Measurements from ENCODE around the gene RXRA.

The RXRA gene

GRCh38 chr9:134357631-134358025, 31.4 kb downstream of the RXRA start:
- Histone ChIP-seq H3K36me3 (ENCODE audit: insufficient read depth, low read length) (no peaks in the 10 kb centered on the region), H3K9ac (ENCODE audit: low read depth, low read length) (no peak overlapping the region), H3K4me3 (ENCODE audit: low read depth in 1 of 2, low read length in 2 of 2) (no peak overlapping the region), H2AFZ (ENCODE audit: low read depth, low read length) (no peak overlapping the region), H3K27me3 (ENCODE audit: insufficient read depth, low read length, poor library complexity) (no peaks in the 10 kb centered on the region), H3K79me2 (ENCODE audit: insufficient read depth, low read length) (no peaks in the 10 kb centered on the region), H4K20me1 (ENCODE audit: insufficient read depth, low read length) (peaks cover 74% of the 10 kb centered on the region), H3K4me2 (ENCODE audit: insufficient read depth, low read length) (no peak overlapping the region), H3K4me1 (ENCODE audit: insufficient read depth, low read length) (no peaks in the 10 kb centered on the region), H3K27ac (ENCODE audit: low read length) (no peak overlapping the region), H3K9me3 (ENCODE audit: insufficient read depth, low read length, severe bottlenecking) (no peaks in the 10 kb centered on the region)
- no peak for DNase-seq
- TF ChIP-seq, protein P1, sequence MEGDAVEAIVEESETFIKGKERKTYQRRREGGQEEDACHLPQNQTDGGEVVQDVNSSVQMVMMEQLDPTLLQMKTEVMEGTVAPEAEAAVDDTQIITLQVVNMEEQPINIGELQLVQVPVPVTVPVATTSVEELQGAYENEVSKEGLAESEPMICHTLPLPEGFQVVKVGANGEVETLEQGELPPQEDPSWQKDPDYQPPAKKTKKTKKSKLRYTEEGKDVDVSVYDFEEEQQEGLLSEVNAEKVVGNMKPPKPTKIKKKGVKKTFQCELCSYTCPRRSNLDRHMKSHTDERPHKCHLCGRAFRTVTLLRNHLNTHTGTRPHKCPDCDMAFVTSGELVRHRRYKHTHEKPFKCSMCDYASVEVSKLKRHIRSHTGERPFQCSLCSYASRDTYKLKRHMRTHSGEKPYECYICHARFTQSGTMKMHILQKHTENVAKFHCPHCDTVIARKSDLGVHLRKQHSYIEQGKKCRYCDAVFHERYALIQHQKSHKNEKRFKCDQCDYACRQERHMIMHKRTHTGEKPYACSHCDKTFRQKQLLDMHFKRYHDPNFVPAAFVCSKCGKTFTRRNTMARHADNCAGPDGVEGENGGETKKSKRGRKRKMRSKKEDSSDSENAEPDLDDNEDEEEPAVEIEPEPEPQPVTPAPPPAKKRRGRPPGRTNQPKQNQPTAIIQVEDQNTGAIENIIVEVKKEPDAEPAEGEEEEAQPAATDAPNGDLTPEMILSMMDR (IDR thresholded peaks at IDR 0.05; ENCODE audit: borderline replicate concordance, extremely low read depth, low read length, poor library complexity, severe bottlenecking) = no peak
- TF ChIP-seq EZH2 (IDR thresholded peaks at IDR 0.05; ENCODE audit: borderline replicate concordance, low read depth, low read length, severe bottlenecking) = no peak
- no peak for ATAC-seq (ENCODE audit: insufficient read depth, low read depth)

DNA sequence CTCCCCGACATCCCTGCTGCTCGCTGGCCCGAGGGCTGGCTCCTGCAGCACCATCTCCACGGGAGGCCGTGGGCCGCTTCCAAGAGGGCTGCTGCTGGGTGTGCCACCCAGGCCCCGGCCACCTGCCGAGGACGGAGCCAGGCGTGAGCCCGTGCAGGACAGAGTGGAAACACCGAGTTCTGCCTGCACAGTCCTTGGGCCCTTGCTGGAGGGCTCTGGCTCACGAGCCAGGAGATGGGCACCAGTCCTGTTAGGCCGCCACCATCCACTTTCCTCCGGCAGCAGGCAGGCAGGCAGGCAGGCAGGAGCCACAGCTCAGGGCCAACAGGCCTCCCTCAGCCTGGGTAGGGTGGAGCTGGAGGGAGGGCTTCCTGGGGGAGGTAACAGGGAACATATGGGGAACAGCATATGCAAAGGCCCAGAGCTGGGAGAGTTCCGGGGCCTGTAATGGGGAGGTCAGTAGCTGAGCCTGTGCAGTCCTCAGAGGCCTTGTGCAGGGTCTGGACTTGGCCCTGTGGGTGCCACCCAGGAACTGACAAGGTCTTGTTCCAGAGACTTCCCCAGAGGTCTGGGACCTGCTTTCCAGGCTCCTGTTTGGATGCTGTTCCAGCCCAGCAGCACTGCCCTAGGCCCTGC, 31.9 kb downstream of the RXRA start:
- Histone ChIP-seq H3K36me3 (ENCODE audit: insufficient read depth, low read length) (no peaks in the 10 kb centered on the region), H4K20me1 (ENCODE audit: insufficient read depth, low read length) (peaks cover 78% of the 10 kb centered on the region), H3K27me3 (ENCODE audit: insufficient read depth, low read length, poor library complexity) (no peaks in the 10 kb centered on the region), H3K4me2 (ENCODE audit: insufficient read depth, low read length) (no peak overlapping the region), H3K27ac (ENCODE audit: low read length) (no peak overlapping the region), H3K9me3 (ENCODE audit: insufficient read depth, low read length, severe bottlenecking) (no peaks in the 10 kb centered on the region), H3K79me2 (ENCODE audit: insufficient read depth, low read length) (no peaks in the 10 kb centered on the region), H3K4me3 (ENCODE audit: low read depth in 1 of 2, low read length in 2 of 2) (no peak overlapping the region), H3K4me1 (ENCODE audit: insufficient read depth, low read length) (no peaks in the 10 kb centered on the region), H2AFZ (ENCODE audit: low read depth, low read length) (no peak overlapping the region), H3K9ac (ENCODE audit: low read depth, low read length) (no peak overlapping the region)
- TF ChIP-seq EZH2 (IDR thresholded peaks at IDR 0.05; ENCODE audit: borderline replicate concordance, low read depth, low read length, severe bottlenecking) = no peak
- TF ChIP-seq, protein P1 (IDR thresholded peaks at IDR 0.05; ENCODE audit: borderline replicate concordance, extremely low read depth, low read length, poor library complexity, severe bottlenecking) = no peak
- no peak for DNase-seq
- ATAC-seq (ENCODE audit: insufficient read depth, low read depth) = no peak

- ATAC-seq (ENCODE audit: insufficient read depth, low read depth) (no peak), DNase-seq (no peak)
- Histone ChIP-seq H3K79me2 (ENCODE audit: insufficient read depth, low read length) (no peaks in the 10 kb centered on the region), H3K9me3 (ENCODE audit: insufficient read depth, low read length, severe bottlenecking) (no peaks in the 10 kb centered on the region), H3K4me1 (ENCODE audit: insufficient read depth, low read length) (no peaks in the 10 kb centered on the region), H3K4me3 (ENCODE audit: low read depth in 1 of 2, low read length in 2 of 2) (no peak overlapping the region), H3K27me3 (ENCODE audit: insufficient read depth, low read length, poor library complexity) (no peaks in the 10 kb centered on the region), H4K20me1 (ENCODE audit: insufficient read depth, low read length) (peaks cover 77% of the 10 kb centered on the region), H3K4me2 (ENCODE audit: insufficient read depth, low read length) (no peak overlapping the region), H3K27ac (ENCODE audit: low read length) (no peak overlapping the region), H3K36me3 (ENCODE audit: insufficient read depth, low read length) (no peaks in the 10 kb centered on the region), H2AFZ (ENCODE audit: low read depth, low read length) (no peak overlapping the region), H3K9ac (ENCODE audit: low read depth, low read length) (no peak overlapping the region)
- TF ChIP-seq EZH2 (IDR thresholded peaks at IDR 0.05; ENCODE audit: borderline replicate concordance, low read depth, low read length, severe bottlenecking) = no peak
- TF ChIP-seq, protein P1 (IDR thresholded peaks at IDR 0.05; ENCODE audit: borderline replicate concordance, extremely low read depth, low read length, poor library complexity, severe bottlenecking) = no peak
Measured at GRCh38 chr9:134358662-134359319, 32.5 kb downstream of the RXRA start.
